KMS-11 (cell line): ENCODE data around the gene RASSF3.

ENCODE experiments used
- H2AFZ ChIP-seq: fragments of 200-600 bp; sonication (generic); 2 replicates; pipeline ENCODE4 v1.6.1; 2016; ENCODE audit warnings: antibody characterized with exemption, mixed run types, low read depth
- H3K27ac ChIP-seq: fragments of 200-600 bp; sonication (generic); 2 replicates; pipeline ENCODE4 v1.6.1; 2016; ENCODE audit warnings: mild to moderate bottlenecking, mixed run types
- H3K27me3 ChIP-seq: fragments of 200-600 bp; sonication (generic); 2 replicates; pipeline ENCODE4 v1.6.1; 2017; ENCODE audit warnings: mild to moderate bottlenecking, low read depth, mixed run types, moderate library complexity; ENCODE audit not compliant: insufficient read depth
- H3K36me3 ChIP-seq: fragments of 200-600 bp; sonication (generic); 2 replicates; pipeline ENCODE4 v1.6.1; 2017; ENCODE audit warnings: mild to moderate bottlenecking, mixed run types; ENCODE audit not compliant: insufficient read depth
- H3K4me1 ChIP-seq: fragments of 200-600 bp; sonication (generic); 2 replicates; pipeline ENCODE4 v1.6.1; 2016; ENCODE audit warnings: mild to moderate bottlenecking, low read depth, mixed run types; ENCODE audit not compliant: poor library complexity, severe bottlenecking
- H3K4me2 ChIP-seq: fragments of 200-600 bp; sonication (generic); 2 replicates; pipeline ENCODE4 v1.7.0; 2016; ENCODE audit warnings: mild to moderate bottlenecking, mixed run types
- H3K4me3 ChIP-seq: fragments of 200-600 bp; sonication (generic); IDR thresholded peaks from 2 replicates; pipeline ENCODE4 v1.6.1; 2017; ENCODE audit warnings: low read depth, low read length, mixed read lengths; ENCODE audit not compliant: insufficient read depth
- H3K79me2 ChIP-seq: fragments of 200-600 bp; sonication (generic); 2 replicates; pipeline ENCODE4 v1.6.1; 2016; ENCODE audit warnings: low read depth, mixed run types; ENCODE audit not compliant: insufficient read depth
- H3K9ac ChIP-seq: fragments of 200-600 bp; sonication (generic); 2 replicates; pipeline ENCODE4 v1.6.1; 2016; ENCODE audit warnings: mild to moderate bottlenecking, mixed run types
- H4K20me1 ChIP-seq: fragments of 200-600 bp; sonication (generic); 2 replicates; pipeline ENCODE4 v1.6.1; 2016; ENCODE audit warnings: mild to moderate bottlenecking, mixed run types; ENCODE audit not compliant: insufficient read depth
- TF ChIP-seq, protein P1 (sequence below): fragments of 200-600 bp; sonication (generic); conservative IDR thresholded peaks from 2 replicates; pipeline ENCODE4 v1.6.1; 2017; ENCODE audit warnings: low read depth, mild to moderate bottlenecking, antibody characterized with exemption, low read length, moderate library complexity, mixed read lengths

Gene RASSF3

DNA sequence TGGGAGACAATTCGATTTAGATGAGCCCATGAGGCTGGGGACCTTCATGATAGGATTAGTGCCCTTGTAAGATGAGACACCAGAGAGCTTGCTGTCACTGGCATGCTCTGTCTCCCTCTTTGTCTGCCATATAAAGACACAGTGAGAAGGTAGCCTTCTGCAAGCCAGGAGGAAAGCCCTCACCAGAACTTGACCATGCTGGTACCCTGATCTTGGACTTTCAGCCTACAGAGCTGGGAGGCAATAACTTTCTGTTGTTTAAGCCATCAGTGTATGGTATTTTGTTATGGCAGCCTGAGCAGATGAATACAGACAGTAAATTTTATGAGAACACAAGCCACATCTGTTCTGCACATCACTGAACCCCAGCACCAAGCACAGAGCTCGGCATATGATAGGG is 38.1 kb upstream of the RASSF3 start:
- no peaks in the 10 kb centered on the region for H3K27me3 ChIP-seq
- H4K20me1 ChIP-seq = no peaks in the 10 kb centered on the region
- no peak overlapping the region for H2AFZ ChIP-seq
- no peaks in the 10 kb centered on the region for H3K79me2 ChIP-seq
- H3K4me1 ChIP-seq = no peaks in the 10 kb centered on the region
- no peak overlapping the region for H3K27ac ChIP-seq
- TF ChIP-seq, protein P1, sequence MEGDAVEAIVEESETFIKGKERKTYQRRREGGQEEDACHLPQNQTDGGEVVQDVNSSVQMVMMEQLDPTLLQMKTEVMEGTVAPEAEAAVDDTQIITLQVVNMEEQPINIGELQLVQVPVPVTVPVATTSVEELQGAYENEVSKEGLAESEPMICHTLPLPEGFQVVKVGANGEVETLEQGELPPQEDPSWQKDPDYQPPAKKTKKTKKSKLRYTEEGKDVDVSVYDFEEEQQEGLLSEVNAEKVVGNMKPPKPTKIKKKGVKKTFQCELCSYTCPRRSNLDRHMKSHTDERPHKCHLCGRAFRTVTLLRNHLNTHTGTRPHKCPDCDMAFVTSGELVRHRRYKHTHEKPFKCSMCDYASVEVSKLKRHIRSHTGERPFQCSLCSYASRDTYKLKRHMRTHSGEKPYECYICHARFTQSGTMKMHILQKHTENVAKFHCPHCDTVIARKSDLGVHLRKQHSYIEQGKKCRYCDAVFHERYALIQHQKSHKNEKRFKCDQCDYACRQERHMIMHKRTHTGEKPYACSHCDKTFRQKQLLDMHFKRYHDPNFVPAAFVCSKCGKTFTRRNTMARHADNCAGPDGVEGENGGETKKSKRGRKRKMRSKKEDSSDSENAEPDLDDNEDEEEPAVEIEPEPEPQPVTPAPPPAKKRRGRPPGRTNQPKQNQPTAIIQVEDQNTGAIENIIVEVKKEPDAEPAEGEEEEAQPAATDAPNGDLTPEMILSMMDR = no peak
- no peak overlapping the region for H3K4me3 ChIP-seq
- no peak overlapping the region for H3K4me2 ChIP-seq
- no peaks in the 10 kb centered on the region for H3K36me3 ChIP-seq
- H3K9ac ChIP-seq = no peak overlapping the region

DNA sequence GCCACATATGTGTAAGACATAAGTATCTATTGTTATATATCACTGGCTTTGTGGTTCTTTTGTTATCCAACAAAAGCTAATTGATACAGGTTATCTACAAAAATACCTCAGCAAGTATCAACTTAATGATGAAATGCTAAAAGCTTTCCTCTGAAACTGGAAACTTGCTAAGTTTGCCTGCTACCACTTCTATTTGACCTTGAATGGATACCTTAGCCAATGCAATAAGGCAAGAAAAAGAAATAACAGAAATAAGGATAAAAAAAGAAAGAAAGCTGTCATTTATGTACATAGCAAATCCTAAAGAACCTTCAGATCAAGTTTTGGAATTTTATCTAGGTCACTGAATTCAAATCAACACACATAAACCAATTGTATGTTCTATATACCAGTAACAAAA is 35.5 kb upstream of the RASSF3 start:
- no peaks in the 10 kb centered on the region for H3K36me3 ChIP-seq
- no peak overlapping the region for H3K9ac ChIP-seq
- no peak overlapping the region for H3K4me3 ChIP-seq
- H3K4me1 ChIP-seq = no peaks in the 10 kb centered on the region
- no peak overlapping the region for H2AFZ ChIP-seq
- no peak overlapping the region for H3K4me2 ChIP-seq
- no peaks in the 10 kb centered on the region for H3K79me2 ChIP-seq
- no peaks in the 10 kb centered on the region for H4K20me1 ChIP-seq
- TF ChIP-seq, protein P1 = no peak
- no peak overlapping the region for H3K27ac ChIP-seq
- no peaks in the 10 kb centered on the region for H3K27me3 ChIP-seq

DNA sequence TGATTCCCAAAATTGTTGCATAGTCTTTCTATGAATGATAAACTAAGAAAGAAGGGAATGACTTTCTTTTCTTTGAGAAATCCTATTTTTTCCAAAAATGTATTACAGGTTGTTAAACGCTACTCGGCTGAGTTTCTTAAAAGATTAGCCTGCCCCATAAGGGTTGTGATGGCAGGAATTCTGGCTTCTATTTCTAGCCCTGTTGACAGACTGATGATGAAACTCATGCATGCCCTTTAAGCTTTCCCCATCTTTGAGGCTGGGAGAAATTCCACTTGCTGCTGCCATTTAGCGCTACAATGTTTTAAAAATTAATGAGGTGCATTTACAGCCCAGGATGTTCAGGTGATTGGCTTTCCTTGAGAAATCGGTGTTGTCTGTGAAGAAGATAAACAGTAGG is 33.2 kb upstream of the RASSF3 start:
- Histone ChIP-seq H3K4me3 (no peak overlapping the region), H3K79me2 (no peaks in the 10 kb centered on the region), H3K27me3 (no peaks in the 10 kb centered on the region), H3K9ac (no peak overlapping the region), H4K20me1 (no peaks in the 10 kb centered on the region), H2AFZ (no peak overlapping the region), H3K4me2 (no peak overlapping the region), H3K27ac (no peak overlapping the region), H3K4me1 (no peaks in the 10 kb centered on the region), H3K36me3 (no peaks in the 10 kb centered on the region)
- TF ChIP-seq, protein P1 = no peak

DNA sequence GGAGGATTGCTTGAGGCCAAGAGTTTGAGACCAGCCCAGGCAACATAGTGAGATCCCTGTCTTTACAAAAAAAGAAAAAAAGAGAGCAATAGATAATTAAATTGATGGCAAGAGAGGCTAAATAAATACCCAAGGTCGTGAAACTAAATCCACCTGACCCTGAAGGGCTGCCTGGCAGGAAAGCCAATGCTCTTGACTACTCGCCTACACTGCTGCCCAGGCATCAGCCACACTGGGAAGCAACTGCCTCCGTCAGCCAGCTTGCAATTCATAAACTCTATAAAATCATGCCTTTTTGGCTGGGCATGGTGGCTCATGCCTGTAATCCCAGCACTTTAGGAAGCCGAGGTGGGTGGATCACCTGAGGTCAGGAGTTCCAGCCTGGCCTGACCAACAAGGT is 31.7 kb upstream of the RASSF3 start:
- Histone ChIP-seq H3K4me2 (no peak overlapping the region), H3K27ac (no peak overlapping the region), H2AFZ (no peak overlapping the region)

More for the DNA sequence above, 31.7 kb upstream of the RASSF3 start:
- H3K4me3 ChIP-seq = no peak overlapping the region
- no peaks in the 10 kb centered on the region for H3K79me2 ChIP-seq
- TF ChIP-seq, protein P1 = no peak
- no peaks in the 10 kb centered on the region for H4K20me1 ChIP-seq
- H3K36me3 ChIP-seq = no peaks in the 10 kb centered on the region
- no peaks in the 10 kb centered on the region for H3K4me1 ChIP-seq
- H3K27me3 ChIP-seq = no peaks in the 10 kb centered on the region
- no peak overlapping the region for H3K9ac ChIP-seq
